Hematopoietic multipotent progenitor cell treated with erythropoietin and hydrocortisone succinate and interleukin-3 and kit ligand, for 8 days (in vitro differentiated cells): ENCODE results near the gene NAV2.

Experiments used
- DNase-seq: peaks from one replicate; pipeline ENCODE4 v3.0.0-alpha.2; 2015

The NAV2 gene

DNA sequence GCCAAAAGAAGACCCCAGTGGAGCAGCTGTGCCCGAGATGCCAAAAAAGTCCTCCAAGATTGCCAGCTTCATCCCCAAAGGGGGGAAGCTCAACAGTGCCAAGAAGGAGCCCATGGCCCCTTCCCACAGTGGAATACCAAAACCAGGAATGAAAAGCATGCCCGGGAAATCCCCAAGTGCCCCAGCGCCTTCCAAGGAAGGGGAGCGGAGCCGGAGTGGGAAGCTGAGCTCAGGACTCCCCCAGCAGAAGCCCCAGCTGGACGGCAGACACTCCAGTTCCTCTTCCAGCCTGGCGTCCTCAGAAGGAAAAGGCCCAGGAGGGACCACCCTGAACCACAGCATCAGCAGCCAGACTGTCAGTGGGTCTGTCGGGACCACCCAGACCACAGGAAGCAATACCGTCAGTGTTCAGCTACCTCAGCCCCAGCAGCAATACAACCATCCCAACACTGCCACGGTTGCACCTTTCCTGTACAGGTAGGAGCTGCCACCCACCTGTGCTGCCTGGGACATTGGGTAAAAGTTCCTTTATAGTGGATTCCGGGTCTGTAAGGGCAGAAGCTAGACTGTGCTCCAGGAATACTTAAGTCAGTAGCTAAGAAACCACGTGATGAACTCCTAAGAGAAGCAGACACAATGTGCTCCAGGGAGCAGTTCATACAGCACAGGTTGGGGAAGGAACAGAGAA lies 221.3 kb downstream of the NAV2 start:
- DNase-seq: no peak

DNA sequence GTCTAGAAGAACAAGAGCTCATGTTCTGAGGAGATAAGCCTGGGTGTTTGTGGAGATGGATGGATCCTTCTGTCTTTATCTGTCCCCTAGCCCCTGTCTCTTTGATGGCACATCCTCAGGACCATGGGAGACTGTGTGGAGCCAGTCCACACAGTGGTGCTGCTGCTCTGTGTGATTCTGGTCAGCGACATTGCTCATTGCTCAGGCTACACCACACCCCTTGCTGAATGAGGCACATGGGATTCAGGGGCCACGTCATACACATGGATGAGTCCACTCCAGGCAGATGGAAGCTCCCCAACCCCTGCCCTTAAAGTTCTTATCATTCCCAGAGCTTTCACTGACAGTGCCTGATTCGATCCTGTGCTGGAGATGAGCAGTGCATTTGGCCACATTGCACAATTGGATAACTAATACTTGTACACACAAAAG lies 222.2 kb downstream of the NAV2 start:
- DNase-seq: peak; percentile 45

DNA sequence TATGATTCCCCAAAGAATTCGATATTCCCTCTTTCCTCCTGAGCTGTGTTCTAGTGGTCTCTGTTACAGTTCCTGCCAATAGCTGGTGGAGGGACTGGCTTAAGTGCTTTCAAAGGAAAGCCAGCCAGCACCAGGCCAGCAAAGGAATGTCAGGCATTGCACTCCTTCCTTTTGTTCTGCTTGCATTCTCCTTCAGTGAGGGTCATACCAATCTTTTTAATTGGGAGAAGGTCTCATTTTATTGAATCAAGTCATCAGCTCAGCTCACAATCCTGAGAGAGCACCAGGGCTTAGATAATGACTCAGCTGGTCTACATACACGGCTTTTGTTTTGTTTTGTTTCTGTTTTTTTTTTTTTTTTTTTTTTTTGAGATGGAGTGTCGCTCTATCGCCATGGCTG lies 222.9 kb downstream of the NAV2 start:
- DNase-seq: no peak

DNA sequence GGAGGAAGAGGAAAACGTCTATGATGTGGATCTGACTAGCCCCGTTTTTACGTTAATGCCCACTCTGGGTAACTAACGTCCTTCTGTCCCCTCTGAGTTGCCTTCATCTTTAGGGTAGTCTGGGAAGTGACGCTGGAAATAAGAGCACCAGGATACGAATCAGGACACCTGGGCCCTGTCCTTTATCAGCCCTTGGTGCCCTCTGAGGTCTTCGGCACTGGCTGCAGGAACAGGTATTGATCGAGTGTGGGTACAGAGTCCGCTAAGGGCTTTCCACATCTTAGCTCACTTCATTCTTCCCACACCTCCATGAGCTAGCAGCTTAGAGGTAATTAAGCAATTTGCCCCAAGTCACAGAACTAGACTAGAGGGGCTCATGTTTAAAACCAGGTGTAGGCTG lies 223.8 kb downstream of the NAV2 start:
- no peak for DNase-seq

DNA sequence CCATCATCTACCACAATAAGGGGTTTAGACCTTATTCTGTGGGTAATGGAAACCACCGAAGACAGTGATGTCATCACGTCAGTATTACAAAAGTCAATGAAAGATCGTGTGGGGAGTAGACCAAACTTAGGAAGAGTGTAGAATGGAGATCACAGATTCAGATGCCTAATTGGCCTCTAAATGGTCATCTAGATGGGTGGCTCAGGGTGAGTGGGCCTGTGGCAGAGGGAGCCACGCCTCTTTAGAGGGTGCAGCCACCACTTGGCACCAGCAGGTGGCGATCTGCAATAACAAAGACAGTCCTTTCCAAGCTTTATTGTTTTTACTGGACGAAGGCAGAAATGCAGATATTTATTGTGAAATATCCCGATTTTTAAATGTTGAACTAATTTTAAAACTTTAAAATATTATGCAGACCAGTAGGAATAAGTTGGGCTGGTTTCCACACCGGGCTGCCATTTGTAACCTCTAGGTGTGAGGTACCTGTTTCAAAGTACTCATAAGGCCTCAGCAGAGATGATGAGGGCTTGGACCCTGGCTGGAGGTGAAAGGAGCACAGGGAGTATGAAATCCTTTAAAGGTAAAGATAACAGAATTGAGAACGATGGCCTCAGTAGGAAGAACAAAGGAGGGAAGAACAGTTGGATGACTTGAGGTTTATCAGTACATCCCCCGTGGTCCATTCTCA lies 225.7 kb downstream of the NAV2 start:
- DNase-seq: peak; percentile 68

DNA sequence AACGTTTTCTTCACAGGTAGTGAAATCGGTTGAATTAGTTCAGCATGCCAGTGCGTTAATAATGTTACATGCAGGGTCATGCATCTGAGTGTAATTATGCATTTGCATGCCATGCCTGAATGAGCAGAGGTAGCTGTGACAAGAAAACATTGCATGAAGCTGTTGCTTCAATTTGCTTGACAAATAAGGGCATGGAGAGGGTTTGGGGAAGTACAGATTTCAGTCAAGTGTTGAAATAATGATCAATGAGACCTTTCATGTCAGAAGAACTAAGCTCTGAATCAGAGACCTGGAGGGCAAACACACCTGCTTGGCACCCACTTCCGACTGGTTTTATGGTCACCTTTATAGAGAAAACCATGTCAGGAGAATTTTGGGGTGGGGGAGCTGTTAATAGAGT lies 226.2 kb downstream of the NAV2 start:
- DNase-seq: no peak

DNA sequence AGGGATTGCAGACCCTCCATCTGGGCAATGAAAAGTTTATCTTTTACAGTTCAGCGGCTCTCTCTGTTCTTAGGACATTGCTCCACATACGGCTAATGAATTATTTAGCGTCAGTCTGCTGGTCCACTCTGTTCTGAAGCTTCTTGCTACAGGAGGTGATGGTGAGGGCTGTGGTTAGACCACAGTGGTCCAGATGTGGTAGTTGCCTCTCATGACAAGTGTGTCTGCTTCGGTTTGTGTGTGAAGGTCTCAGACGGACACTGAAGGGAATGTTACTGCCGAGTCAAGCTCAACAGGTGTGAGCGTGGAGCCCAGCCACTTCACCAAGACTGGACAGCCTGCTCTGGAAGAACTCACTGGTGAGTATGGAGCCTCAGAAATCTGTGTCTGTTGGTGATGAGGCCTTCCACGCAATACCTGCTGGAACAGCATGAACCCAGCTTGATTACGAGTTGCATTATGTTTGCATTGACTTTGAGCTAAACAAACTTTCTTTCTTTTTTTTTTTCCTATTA lies 226.8 kb downstream of the NAV2 start:
- DNase-seq: no peak

DNA sequence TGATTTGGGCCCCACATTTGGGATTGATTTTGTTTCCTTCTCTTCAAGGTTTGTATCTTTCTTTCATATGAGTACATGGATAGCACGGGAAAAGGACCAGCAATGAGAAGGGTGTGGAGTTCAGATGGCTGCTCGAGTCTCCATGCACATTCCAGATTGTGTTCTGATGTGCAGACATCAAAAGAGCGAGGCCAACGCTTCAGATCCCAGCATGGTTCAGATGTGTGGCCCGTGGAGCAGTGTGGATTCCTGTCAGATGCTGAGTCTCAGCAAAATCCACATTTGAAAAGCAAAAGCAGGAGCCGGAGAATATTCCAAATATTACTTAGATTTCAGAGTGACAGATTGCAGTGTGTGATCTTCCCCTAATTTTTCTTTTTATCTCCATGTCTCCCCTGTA lies 228.2 kb downstream of the NAV2 start:
- DNase-seq: no peak

DNA sequence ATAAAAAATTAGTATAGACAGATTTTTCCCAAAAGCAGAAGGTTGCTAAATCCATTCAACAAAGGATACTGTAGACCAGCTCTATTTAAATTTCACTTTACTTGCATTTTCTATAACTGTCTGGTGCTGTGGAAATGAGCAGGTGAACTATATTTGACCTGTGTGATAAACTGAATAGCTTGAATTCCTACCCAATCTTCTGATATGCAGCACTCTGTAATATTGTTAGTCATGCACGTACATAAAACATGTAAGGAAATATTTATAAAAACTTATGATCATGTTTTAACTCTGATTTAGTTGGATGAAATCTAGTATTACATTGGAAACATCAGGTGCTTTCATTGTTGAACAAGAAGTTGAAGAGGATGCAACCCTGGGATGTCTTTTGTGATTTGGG lies 234.0 kb downstream of the NAV2 start:
- DNase-seq: no peak

DNA sequence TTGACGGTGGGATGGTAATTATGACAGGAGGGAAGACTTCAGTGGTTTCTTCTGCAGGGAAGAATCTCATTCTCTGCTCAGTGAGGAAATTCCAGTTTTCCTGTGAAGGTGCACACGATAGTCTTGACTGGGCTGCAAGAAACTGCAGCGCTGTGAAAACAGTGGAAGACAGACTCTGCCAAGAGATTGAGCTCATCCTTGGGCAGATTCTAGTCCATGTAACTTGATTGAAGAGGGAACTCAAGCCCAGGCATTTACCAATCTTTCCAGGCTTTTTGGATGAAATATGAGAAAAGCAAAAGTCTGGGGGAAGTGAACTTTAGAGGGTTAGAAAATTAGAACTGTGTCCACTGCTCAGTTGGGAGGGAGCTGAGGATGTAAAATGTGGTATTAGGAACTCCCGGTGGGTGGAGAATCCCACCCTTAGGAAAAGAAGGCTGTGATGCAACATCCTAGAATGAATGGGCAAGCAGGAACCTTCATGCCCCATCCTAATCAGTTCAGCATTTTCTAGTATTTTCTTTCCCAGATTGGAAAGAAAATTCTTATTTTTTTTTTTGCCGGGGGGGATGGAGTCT lies 235.0 kb downstream of the NAV2 start:
- DNase-seq: no peak

DNA sequence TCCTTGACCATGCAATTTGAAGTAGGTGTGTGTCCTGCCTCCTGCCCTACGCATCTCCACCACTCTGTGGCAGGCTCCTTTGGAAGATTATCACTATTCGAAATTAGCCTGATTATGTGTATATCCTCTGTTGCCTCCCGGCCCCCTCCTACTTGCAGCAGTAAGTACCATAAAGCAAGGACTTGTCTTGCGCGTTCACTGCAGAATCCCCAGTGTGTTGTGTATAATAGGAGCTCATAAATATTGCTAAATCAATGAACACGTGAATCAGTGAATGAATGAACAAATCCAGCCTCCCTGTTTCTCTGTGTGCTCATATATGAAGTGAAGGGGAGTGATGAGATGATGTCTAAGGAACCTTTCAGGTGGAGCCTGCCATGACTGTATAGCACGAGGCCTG lies 237.0 kb downstream of the NAV2 start:
- DNase-seq: no peak

DNA sequence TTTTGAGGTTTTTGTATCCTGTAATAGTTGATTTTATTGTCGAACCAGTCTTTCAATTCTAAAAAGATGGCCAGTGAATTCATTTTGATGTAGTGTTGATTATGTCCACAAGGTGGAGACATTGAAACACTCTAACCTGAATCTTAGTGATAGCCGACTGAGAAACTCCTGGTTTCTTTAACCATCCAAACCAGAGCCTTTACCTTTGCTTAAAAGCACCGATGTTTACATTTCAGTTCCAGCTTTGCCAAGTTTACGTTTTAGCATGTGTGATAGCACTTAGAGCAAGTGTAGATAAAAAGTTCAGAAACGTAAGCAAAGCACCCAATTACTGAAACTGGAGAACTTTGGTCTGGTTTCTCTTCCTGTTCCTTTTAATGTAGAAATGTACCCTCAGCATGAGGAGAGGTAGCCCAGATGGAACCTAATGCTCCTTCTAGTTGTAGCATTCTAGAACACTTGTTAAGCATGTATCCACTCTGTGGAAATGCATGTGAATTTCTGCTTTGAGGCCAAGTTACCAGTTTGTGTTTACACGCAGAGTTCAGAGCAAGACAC lies 239.0 kb downstream of the NAV2 start:
- DNase-seq: peak; percentile 78

DNA sequence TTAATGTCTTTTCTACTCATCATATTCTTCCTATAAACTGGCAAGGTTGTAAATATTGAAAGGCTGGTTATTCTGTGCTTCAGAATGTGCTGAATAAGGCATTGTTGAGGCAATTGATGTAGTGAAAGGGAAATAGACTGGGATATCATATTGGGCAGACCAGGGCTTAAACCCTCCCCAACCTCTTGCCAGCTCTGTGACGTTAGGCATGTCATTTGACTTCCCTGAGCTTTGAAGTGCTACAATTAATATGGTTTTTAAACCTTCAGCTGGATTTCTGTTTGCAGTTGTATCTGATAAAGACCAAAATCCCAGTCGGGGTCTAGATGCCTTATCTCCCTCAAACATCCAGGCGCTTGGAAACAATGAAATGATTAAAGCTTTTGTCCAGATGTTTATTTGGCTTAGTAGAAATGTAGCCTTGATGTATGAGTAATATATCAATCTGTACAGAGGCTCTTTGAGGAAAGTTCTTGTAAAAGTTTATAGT lies 239.5 kb downstream of the NAV2 start:
- DNase-seq: no peak

DNA sequence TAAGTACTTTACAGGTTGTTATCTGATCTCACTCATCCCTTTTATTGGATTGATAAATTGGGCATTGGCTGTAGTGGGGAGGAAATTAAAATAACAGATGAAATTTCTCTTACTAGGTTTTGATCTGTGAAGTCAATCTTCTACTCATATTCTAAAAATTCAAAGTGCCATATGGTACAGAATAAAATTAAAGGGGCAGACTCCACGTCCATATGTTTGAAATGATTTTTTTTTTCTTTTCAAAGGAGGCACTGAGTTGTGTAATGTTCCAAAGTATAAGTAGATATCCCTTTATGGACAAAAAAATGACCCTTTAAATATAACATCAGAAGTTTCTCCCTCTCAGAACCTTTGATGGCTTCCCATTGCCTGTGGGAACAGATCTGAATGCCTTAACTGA lies 240.3 kb downstream of the NAV2 start:
- DNase-seq: no peak

DNA sequence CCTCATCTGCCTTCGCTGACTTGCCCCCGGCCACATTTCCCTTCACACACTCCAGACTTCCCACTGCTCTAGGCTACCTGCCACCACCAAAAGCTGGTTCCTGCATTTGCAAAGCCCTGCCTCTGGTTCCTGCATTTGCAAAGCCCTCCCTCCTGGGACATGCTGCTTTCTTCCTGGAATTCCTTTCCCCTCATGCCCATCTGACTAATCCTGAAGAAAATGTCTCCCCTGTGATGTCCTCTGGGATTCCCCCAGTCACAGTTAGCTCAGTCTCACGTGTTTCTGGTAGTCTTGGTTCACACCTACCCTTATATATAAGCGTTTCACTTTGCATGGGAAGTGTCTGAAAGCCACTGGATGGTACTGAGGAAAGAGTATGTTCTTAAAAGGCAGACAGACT lies 240.7 kb downstream of the NAV2 start:
- DNase-seq: no peak

DNA sequence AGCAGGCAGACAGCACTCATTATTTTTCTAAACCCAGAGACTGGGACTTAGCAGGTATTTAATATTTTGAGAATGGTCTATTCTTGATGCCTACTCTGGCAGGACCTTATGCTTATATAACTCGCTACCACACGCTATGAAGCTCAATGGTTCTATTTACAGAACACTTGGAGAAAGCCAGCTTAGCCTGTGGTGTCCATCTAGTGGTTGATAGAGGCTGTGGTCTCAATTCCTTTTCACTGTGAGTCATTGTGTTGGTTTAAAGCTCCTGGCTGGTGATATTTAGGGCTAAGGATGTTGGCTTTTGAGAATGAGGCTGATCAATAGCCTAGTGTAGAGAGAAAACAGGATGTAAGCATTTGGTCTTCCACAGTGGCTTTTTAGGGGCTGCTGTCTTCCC lies 241.3 kb downstream of the NAV2 start:
- DNase-seq: peak; percentile 45

DNA sequence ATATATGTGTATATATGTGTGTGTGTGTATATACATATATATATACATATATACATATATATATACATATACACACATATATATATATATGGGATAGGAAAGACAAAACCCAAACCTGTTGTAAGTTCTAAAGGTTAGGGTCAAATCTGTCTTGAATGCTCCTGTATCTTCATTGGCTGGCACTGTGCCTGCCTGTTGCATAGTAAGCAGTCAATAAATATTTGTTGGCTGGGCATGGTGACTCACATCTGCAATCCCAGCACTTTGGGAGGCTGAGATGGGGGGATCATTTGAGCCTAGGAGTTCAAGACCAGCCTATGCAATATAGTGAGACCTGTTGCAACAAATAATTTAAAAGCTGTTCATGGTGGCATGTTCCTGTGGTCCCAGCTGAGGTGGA lies 242.3 kb downstream of the NAV2 start:
- no peak for DNase-seq

DNA sequence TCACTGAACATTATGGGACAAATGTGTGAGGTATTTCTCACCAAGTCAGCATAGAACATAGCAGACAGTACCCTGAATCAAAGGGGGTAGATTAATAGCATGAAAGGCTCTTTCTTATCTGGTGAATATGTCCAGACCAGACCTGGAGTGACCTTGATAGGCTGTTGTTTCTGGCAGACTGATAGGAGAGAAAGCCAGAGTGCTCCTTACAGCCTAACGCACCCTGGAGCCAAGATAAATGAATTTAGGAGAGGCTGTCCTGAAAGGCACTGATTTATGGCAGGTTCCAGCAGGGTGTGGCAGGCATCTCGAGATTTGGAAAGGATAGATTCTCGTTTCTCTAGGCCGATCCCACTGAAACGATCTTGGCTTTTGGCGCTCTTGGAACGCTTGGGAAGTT lies 243.0 kb downstream of the NAV2 start:
- DNase-seq: peak; percentile 26

DNA sequence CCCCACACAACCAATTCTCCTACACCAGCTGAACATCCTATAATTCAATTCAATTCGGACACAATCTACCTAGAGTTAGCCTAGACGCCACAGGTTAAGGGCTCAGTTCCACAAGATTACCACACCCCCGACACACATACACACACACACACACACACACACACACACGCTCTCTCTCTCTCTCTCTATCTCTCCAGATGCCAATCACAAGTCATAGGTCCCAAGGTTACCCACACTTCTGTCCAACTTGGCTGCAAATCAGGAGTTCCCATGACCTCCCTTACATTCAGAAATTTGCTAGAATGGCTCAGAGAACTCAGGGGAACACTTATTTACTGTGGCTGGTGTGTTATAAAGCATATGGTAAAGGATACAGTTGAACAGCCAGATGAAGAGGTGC lies 243.6 kb downstream of the NAV2 start:
- no peak for DNase-seq

DNA sequence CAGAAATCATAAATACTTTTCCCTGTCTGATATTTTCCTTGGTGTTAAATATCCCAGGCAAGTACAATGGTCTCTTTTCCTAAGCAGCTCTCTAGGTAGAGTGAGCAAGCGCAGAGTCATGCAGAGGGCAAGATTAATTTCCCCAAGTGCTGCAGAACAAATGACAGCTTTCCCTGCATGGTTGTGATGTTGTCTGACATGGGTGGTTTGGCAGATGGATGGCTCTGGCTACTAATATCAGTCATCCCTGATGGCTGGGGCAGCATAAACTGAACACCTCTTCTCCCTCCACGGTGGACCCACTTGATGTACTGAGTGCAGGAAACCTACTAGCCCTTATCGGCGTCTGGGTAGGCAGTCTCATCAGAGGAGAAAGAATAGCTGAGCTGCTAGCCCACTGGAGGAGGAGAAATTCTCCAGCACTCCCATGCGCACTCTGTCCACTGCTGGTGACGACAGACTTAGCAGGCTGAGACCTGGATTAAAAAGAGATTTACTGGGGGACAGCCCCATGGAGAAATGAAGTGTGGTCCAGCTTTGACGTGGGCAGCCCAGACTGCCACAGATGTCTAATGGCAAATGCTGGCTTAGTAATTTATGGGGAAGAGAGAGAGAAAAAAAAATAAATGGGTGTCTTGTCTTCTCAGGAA lies 244.8 kb downstream of the NAV2 start:
- DNase-seq: no peak

DNA sequence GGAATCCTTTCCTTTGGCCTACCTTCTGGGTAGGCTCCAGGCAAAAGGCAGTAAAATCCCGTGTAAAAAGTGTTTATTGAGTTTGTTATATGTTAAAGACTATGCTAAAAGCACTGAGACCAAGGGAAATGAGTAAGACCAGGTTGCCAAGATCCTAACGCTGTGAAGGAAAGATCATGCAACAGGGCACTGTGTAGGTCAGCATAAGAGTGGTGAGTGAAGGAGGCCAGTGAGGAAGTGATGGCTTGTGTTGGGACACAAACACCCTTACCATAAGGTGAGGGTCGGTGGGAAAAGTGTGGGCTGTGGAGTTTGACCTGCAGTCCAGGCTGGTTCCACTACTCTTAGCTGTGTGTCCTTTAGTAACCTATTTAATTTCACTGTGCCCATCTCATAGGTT lies 245.6 kb downstream of the NAV2 start:
- DNase-seq: no peak

DNA sequence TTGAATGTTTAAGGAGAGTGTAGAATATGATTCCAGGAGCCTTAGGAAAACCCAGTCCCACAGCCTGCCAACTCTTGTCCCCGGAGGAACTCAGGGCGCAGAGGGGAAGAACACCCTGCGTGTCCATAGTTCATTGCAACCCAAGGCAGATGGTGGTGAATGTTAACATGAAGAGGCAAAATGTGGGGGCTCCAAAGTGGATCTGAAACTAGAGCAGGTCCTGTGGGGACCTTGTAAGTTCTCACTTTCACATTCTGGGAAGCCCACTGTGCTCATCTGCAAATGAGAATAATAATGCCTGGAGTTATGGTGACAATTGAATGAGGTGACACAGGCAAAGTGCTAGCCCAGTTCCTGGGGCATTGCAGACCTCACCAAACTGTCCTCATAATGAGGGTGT lies 246.6 kb downstream of the NAV2 start:
- DNase-seq: no peak

DNA sequence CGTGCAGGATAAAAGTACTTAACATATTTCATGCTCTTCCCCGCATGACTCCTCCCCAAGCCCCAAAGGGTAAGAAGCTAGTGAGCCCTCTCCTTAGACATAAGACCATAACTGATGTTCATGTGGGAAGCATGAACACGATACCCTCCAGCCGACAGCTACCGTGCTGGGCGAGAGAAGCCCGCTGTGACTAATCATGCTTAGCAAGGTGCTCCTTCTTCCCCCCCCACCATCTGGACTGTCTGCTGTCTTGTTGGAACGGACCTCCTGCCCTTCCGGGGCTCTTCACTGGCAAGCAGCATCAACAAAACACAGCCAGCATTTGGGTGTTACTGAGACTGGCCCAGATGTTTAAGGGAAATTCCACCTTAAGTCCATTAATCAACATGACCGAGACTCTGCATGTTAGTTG lies 247.0 kb downstream of the NAV2 start:
- DNase-seq: no peak
